ENCODE measurements around the gene TTK.

Gene TTK

DNA sequence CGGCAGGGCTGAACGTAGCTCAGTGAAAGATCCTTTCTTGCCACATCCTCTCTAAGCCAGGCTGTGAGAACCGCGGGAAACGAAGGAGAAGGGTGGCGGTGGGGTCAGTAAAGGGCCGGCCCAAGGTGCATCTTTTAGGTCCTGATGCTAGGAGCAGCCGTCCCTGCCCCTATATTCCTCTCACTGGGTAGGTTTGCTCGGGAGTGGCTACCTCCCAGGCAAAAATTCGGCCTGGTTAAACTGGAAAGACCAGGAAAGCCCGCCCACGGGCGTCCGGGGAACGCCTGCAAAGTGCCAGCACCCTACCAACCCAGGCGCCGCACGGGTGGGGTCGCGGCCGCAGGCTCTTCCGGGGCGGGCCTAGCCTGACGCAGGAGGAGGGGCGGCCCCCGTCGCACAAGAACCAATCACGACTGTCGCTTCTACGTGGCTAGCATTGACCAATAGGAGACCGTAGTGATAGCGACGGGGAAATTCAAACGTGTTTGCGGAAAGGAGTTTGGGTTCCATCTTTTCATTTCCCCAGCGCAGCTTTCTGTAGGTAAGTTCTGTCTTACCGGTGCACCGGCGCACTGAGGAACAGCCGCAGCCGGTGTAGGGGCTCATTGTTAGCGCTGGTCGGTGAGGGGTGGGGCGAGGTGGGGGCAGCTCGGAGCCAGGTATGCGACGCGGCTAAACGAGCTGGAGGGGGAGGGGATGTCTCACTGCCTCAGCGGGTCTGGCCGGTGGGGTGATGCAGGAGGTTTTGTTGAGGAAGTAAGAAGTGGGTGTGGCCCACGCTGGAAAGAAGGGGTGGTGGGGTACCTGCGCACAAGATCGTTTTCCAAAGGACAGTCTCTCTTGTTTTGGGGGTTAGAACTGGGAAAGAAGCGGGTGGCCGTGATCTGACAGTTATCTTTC lies at the start of gene TTK:
TSS of gene TTK (plus strand) at position 477 of the 900 bp plus-strand sequence. CDS start 1,195 bp downstream, outside the sequence.
- DNase-seq (ENCODE audit: low spot score): peak; percentile 60

DNA sequence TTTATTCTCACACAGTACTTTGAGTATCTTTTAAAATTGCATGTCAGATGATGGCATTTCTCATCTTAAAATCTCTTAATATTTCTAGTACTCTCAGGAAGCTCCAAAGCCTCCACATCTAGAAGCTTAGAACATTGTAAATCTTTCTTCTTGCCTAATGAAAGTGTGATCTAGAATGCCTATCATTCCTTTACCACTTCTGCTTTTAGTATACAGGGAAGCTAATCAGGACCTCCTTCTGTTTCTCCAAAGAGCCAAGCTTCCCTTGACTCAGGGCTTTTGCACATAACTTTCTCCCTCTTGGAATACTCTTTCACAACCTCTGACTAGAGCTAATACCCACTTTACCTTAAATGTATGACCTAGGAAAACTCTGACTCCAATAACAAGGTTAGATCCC lies 49.6 kb upstream of the TTK start:
- DNase-seq (ENCODE audit: low spot score): no peak

DNA sequence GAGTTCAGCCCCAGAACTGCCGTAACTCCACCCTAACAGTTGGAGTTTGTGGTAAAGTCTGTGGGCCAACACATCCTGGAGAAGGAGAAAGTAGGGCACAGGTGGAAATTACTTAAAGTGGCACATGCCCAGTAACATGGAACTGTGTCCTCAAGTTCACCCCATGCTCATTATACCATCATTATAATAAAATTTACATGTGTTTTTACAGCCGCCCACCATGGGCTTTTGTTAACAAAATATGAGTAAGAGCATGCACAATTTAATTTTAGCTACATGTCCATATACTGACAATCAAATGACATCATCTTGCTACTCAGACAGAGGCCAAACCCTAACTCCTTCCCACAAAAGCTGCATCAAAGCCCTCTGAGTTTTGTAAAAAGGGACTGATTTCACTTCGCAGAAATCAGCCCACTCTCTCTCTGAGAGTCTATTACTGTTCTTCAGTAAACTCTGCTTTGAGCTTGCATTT lies 39.8 kb upstream of the TTK start:
- no peak for DNase-seq (ENCODE audit: low spot score)

DNA sequence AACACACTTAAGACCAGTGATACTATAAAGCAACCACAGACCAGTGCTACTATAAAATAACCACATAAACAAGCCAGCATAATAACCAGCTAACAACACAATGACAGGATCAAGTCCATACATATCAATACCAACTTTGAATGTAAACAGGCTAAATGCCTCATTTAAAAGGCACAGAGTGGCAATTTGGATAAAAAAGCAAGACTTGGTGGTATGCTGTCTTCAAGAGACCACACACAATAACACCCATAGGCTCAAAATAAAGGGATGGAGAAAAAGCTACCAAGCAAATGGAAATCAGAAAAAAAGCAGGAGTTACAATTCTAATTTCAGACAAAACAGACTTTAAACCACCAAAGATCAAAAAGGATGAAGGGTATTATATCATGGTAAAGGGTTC lies 37.3 kb upstream of the TTK start:
- DNase-seq (ENCODE audit: low spot score): no peak

DNA sequence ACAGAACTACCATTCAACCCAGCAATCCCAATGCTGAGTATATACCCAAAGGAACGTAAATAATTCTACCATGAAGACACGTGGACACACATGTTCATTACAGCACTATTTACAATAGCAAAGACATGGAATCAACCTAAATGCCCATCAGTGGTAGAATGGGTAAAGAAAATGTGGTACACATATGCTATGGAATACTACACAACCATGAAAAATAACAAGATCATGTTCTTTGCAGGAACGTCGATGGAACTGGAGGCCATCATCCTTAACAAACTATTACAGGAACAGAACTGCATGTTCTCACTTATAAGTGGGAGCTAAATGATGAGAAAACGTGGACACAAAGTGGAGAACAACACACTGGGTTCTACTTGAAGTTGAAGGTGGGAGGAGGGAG lies 34.7 kb upstream of the TTK start:
- no peak for DNase-seq (ENCODE audit: low spot score)

DNA sequence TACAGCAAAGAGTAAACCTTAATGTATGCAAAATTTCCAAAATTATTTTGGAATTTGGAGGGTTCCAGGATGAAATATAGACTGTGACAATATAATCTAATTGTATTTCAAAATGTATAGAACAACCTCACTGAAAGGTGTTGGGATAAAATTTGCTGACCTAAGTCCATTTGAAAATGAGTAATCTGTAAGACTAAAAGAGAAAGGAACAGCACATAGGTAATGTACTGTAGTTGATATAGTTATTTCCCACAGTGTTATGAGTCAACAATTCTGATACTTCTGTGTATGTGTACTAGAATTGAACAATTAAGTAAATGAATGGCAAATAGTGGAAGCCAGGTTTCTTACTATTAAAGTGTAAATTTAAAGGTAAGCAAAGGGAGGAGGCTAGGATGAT lies 33.3 kb upstream of the TTK start:
- DNase-seq (ENCODE audit: low spot score): no peak

DNA sequence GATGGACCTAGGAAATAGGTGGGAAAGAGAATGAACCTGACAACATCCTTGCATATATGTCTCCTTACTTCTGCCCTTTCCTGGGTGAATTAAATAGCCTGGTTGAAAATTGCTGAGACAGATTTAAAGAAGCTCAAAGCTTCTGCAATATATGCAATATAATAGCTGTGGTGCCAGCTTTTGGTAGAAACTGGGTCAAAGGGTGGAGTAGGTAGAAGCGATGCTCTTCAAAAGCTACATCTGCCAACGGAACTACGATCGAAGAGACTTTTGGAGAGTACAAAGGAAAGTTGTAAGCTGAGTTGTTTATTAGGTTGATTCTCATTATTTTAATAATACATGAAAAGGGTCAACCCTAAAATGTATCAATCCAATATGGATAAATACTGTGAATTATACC lies 22.8 kb upstream of the TTK start:
- no peak for DNase-seq (ENCODE audit: low spot score)

DNA sequence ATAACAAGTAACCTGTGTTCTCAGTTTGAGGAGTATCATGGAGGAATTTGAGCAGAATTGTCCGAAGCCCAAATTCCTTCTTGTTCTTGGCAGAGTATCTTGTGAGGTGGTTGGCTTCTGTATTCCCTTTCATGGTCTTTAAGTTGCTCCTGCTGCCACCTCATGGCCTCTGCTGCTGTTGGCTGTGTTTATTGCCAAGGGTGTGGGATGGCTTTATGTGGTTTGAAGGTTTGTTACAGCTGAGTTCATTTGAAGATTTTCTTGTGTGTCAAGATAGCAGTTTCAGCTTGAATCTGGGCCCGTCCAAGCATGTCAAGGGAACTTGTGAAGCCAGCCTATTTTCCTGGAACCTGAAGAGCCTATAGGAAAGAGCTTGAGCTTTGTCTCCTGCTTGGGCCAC lies 20.2 kb upstream of the TTK start:
- DNase-seq (ENCODE audit: low spot score): no peak

DNA sequence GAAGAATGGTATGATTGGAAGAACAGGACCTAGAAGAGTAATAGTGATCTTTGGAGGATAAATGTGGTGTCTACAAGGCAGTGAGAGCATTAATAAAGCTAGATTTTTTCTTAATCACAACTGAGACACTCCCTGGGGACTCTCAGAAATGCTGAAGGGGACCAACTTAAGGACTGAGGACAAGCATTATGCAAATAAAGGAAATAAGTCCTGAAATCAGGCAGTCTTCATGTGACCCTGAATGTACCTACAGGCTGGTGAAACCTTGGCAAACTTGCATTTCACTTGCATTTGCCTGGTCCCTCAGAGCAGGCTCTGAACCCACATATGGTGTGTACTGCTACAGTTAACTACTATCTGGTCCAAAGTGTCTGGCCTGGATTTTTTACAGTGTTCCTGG lies 19.3 kb upstream of the TTK start:
- DNase-seq (ENCODE audit: low spot score): no peak

DNA sequence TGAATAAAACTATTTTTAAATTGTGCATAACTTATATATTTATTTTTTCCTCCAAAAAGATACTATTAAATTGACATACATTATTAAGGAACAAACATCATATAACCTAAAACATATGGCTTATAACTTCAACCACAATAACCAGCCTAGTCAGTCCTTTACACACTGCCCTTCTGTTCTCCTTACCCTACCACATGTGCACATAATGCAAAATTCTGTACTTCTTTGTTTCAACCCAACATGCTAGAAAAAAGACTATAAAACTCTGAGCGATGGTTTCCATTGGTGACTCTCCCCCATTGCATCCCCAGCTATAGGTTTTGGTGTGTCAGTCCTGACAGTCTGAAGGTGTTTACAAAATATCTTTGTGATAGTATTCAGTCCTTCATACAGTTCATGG lies 14.8 kb upstream of the TTK start:
- peak; percentile 21 for DNase-seq (ENCODE audit: low spot score)

DNA sequence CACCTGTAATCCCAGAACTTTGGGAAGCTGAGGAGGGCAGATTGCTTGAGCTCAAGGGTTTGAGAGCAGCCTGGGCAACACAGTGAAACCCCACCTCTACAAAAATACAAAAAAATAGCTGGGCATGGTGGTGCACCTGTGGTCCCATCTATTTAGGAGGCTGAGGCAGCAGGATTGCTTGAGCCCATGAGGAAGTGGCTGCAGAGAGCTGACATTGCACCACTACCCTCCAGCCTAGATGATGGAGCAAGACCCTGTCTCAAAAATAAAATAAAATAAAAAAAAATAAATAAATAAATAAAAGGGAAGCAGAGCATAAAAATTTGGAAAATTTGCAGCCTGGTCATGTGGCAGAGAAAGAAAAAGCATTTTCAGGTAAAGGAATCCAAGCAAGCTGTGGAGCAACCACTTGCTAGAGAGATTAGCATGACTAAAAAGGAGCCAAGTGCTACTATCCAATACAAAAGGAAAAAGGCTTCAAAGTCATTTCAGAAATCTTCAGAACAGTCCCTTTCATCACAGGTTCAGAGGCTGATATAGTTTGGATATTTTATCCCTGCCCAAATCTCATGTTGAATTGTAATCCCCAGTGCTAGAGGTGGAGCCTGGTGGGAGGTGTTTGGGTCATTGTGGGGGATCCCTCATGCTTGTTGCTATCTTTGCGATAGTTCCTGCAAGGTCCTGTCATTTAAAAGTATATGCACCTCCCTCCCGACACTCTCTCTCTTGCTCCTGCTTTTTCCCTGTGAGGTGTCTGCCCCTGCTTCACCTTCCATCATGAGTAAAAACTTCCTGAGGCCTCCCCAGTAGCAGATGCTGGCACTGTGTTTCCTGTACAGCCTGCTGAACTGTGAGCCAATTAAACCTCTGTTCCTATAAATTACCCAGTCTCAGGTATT lies 11.2 kb upstream of the TTK start:
- DNase-seq (ENCODE audit: low spot score): no peak

DNA sequence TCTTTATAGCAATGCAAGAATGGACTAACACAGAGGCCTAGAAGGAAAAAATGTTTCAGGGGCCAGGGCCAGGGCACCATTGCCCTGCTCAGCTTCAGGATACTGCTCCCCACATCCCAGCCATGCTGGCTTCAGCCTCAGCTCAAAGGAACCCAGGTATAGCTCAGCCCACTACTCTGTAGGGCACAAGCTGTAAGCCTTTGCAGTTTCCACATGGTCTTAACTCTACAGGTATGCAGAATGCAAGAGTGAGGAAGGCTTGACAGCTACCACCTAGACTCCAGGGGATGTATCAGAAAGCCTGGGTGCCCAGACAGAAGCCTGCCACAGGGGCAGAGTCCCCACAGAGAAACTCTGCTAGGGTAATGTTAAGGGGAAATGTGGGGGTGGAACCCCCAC lies 10.5 kb upstream of the TTK start:
- no peak for DNase-seq (ENCODE audit: low spot score)

DNA sequence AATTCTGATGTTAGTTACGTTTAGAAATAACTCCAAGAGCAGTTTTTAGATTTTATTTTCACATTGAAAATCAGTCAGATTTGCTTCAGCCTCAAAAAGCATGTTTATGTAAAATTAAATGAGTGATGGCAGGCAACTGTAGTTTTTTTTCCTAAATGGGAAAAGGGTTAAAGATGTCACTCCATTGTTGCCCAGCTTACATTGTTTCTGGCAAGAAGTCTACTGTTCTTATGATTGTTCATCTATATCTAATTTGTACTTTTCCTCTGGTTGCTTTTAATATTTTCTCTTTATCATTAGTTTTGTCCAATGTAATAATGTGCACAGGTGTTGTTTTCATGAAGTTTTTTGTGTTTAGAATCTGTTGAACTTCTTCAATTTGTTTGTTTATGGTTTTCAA lies 6.7 kb upstream of the TTK start:
- DNase-seq (ENCODE audit: low spot score): no peak

DNA sequence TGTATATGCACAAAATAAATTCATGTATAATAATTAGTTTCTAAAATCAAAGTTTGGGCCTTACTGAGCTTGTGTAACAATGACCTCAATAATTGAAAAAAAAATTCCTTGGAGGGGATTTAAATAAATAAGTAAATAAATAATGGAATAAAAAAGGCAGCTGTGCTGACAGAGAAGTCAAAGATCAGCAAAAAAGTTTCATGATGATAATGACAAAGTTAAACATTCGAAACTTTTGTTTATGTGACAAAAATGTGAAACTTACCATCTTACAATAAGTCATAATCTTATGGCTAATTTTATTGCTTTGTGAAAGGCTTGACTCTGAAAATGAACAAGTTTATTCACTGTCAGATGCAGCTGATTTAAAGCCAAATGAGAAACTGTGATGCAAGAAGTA lies 3.1 kb upstream of the TTK start:
- no peak for DNase-seq (ENCODE audit: low spot score)

DNA sequence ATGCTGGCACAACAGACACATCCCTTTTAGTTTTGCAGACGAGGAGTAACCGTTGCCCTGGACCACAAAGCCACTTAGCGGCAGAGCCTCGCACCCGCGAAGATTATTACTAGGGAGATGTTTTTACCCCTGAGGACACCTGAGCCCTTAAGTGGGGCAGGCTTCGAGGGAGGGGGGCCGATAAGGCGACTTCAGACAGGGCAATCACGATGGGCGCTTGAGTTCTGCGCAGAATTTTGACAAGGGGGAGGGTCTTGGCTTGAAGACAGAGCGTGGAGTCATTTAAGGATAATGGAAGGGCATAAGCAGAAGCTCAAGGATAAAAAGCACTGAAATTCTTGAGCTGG lies 650 bp upstream of the TTK start:
- no peak for DNase-seq (ENCODE audit: low spot score)

DNA sequence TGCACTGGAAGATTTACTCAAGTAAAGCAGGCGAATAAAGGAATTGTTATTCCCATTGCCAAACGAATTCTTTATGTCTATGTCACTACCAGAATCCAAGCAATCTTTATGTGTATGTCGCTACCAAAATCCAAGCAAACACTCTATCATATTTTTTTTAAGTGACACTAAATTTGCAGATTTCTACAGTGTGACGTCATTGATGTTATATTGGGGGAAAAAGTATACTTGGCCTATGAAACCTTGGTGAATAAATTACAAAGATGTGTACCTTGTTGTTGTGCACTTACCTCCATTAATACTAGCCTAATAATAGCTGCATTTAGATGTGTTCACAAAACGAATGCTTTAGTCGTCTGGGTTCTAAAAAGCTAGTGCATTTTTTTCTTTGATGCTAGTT lies 957 bp downstream of the TTK start:
- no peak for DNase-seq (ENCODE audit: low spot score)

DNA sequence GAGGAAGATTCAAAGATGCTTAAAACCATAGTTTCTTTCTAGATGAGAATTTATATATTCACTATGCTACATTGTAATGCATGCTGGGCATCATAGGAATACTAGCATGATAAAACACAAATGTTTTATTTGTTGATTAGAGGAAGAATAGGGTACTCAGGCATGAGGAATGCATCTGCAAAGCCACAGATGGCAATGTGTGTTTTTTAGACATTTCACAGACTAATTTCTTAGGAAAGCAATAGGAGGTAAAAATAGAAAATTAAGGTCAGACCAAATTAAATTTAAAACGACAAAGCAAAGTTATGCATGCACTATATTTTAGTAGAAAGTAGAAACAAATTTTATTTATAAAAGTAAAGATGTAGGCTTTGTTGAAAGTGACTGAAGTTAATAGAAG lies 2.1 kb downstream of the TTK start:
- no peak for DNase-seq (ENCODE audit: low spot score)

DNA sequence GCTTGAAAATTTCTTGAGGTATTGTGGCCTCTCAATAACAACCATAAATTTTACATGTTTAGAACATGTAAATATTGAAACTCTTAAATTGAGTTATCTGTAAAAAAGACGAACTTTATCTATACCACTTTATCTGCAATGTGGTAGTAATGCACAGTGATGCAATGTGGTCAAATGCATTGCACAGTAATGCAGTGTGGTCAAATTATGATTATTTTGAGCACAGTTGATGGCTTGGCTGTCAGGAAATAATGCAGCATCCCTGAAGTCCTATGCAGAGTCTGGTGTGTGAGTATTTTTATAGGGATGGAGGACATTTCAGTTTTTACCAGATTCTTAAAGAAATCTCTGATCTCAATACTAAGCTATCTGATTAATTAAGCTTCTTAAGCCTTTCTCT lies 5.1 kb downstream of the TTK start:
- no peak for DNase-seq (ENCODE audit: low spot score)

DNA sequence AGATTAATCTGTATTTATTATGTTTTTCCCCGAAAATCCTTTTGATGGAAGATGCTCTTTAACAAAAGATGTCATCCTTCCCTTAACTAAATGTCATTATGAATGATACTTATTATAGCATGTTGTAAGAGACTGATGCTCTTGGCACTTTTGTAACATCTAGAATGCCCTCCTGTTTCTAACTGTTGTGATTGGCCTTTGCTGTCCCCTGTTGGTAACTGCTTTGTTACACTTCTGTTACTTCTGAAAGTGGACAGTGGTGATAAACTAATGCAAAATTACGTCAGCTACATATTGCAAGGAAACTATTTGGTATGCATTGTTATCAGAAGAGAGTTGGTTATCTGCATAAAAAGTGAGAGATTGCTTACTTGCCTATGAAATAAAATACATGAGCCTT lies 5.8 kb downstream of the TTK start:
- no peak for DNase-seq (ENCODE audit: low spot score)

DNA sequence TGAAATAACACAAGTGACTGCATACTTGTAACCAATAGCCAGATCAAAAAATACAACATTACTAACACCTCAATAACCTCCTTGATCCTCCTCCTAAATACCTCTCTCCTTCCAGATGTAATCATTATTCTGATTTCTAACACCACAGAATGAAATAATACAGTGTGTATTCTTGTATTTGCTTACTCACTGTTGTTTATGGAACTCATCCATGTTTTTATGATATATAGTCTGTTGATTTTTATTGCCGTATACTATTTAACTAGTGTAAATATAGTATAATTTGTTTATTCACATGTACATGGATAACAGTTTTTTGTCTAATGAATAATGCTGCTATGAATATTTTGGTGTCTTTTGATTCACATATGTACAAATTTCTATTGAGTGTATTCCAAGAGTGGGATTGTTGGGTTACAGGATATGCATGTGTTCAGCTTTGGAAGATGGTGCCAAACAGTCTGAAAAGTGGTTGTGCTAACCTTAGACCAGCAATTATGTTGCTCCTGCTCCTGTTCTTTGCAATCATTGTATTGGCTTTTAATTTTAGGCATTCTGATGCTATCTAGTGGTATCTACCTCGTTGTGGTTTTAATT lies 11.5 kb downstream of the TTK start:
- no peak for DNase-seq (ENCODE audit: low spot score)

DNA sequence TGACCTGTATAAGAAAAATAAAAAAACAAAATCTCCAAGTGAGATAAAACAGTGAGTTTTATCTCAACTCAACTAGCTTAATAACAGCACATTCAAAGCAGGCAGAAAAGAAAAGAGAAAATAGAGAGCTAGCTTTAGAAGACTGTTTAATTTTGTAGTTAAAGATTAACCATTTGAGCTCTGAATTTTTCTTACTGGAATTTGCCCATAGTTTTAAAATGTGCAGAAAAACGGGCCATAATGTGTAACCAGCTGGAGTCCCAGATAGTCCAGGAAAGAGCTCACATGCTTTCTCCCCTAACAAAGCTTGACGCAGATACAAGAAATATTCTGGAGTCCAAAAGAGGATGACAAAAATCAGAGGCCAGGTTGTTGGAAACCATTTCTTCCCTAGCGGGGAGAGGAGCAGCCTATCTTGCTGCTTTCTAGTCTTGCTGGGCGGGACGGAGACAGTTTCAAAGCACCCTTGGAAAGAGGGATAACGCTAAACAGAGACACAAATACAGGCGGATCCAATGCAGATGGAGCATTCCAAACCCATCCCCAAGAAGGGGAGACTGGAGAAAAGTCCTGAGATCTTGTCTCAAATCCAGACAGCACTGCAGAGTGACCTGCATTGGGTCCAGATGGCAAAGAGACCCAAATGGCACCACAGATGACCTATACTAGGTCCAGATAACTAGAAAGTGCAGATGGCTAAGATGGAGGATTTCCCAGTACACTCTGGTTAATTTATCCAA lies 16.1 kb downstream of the TTK start:
- DNase-seq (ENCODE audit: low spot score): no peak

DNA sequence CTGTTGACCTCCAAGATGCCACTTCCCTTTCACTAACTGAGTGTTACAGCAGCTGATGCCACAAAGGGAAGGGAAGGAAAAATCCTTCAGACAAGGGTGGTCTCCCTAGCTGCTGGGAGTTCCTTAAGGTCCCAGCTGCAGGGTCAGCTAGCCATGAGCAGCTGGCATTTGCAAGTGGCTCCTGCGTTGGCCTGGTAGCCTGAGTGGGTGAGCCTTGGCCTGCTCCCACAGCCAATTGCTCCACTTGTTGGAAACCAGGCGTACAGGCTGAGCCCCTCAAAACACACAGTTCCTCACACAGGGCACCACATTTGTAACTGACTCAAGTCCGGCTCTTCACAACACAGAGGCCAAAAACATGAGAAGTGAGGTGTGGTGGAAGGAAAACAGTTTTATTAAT lies 16.7 kb downstream of the TTK start:
- no peak for DNase-seq (ENCODE audit: low spot score)
